Astrocyte (in vitro differentiated cells and primary cell): ENCODE results near the gene ELMO1. TPM values are rescaled to one million over a fixed set of nuclear protein-coding genes. Genes with fewer than 3 reads are reported as not detected.

ENCODE experiments used
- DNase-seq: peaks from one replicate; pipeline ENCODE4 v3.0.0-alpha.2; 2010; ENCODE audit warnings: low read depth
- FAIRE-seq: peaks from 2 replicates; lab custom pipeline; 2011; peaks lifted over from hg19 to GRCh38; lab: Jason Lieb, UNC
- H2AFZ ChIP-seq: 2 replicates; pipeline ENCODE4 v1.6.0; 2012; ENCODE audit warnings: low read depth, low read length, inconsistent platforms
- H3K27ac ChIP-seq: 2 replicates; pipeline ENCODE4 v1.5.1; 2011; ENCODE audit warnings: low read depth, low read length, inconsistent platforms
- H3K27me3 ChIP-seq: 2 replicates; pipeline ENCODE4 v1.6.0; 2011; ENCODE audit warnings: low read length, inconsistent platforms; ENCODE audit not compliant: insufficient read depth
- H3K36me3 ChIP-seq: 2 replicates; pipeline ENCODE4 v1.5.1; 2011; ENCODE audit warnings: low read length, inconsistent platforms; ENCODE audit not compliant: insufficient read depth
- H3K4me1 ChIP-seq: 2 replicates; pipeline ENCODE4 v1.5.1; 2011; ENCODE audit warnings: low read length, inconsistent platforms; ENCODE audit not compliant: insufficient read depth
- H3K4me2 ChIP-seq: 2 replicates; pipeline ENCODE4 v1.6.0; 2012; ENCODE audit warnings: low read length, inconsistent platforms
- H3K4me3 ChIP-seq: 2 replicates; pipeline ENCODE4 v1.5.1; 2011; ENCODE audit warnings: low read depth, mild to moderate bottlenecking, low read length, inconsistent platforms; ENCODE audit not compliant: insufficient read depth
- H3K79me2 ChIP-seq: 2 replicates; pipeline ENCODE4 v1.6.0; 2012; ENCODE audit warnings: mild to moderate bottlenecking, low read length, inconsistent platforms; ENCODE audit not compliant: insufficient read depth
- H3K9ac ChIP-seq: 2 replicates; pipeline ENCODE4 v1.6.0; 2012; ENCODE audit warnings: mild to moderate bottlenecking, low read length, inconsistent platforms
- H3K9me3 ChIP-seq: 2 replicates; pipeline ENCODE4 v1.5.1; 2012; ENCODE audit warnings: low read depth, mild to moderate bottlenecking, low read length, inconsistent platforms; ENCODE audit not compliant: insufficient read depth
- H4K20me1 ChIP-seq: 2 replicates; pipeline ENCODE4 v1.6.0; 2012; ENCODE audit warnings: low read length, inconsistent platforms; ENCODE audit not compliant: insufficient read depth
- H3K27ac Mint-ChIP-seq: one replicate; pipeline ENCODE4 v1.8.0; 2021; ENCODE audit warnings: mild to moderate bottlenecking, mixed read lengths; ENCODE audit not compliant: unreplicated experiment
- H3K27me3 Mint-ChIP-seq: one replicate; pipeline ENCODE4 v1.8.0; 2021; ENCODE audit warnings: low read depth, mixed read lengths; ENCODE audit not compliant: unreplicated experiment
- H3K36me3 Mint-ChIP-seq: one replicate; pipeline ENCODE4 v1.8.0; 2021; ENCODE audit warnings: low read depth, mixed read lengths; ENCODE audit not compliant: unreplicated experiment
- H3K4me1 Mint-ChIP-seq: one replicate; pipeline ENCODE4 v1.8.0; 2021; ENCODE audit warnings: low read depth, mixed read lengths; ENCODE audit not compliant: unreplicated experiment
- H3K4me3 Mint-ChIP-seq: one replicate; pipeline ENCODE4 v1.8.0; 2021; ENCODE audit warnings: mild to moderate bottlenecking, moderate library complexity, mixed read lengths; ENCODE audit not compliant: unreplicated experiment
- H3K9me3 Mint-ChIP-seq: one replicate; pipeline ENCODE4 v1.8.0; 2021; ENCODE audit warnings: mild to moderate bottlenecking, mixed read lengths; ENCODE audit not compliant: unreplicated experiment
- CTCF ChIP-seq: IDR thresholded peaks from 2 replicates; pipeline ENCODE4 v1.5.1; 2011; ENCODE audit warnings: low read depth, mild to moderate bottlenecking, inconsistent platforms, low read length, moderate library complexity; ENCODE audit not compliant: insufficient read depth
- EZH2 ChIP-seq: IDR thresholded peaks from 2 replicates; pipeline ENCODE4 v1.6.1; 2012; ENCODE audit warnings: mild to moderate bottlenecking, low read length, inconsistent platforms; ENCODE audit not compliant: insufficient read depth
- total RNA-seq: library from RNA; stranded (reverse); gene quantifications from 2 replicates; pipeline ENCODE4 v1.2.1, GENCODE V29; 2021

The ELMO1 gene
- total RNA-seq, 1 donor from 2014 or later, result 20.4 TPM

- H3K27ac ChIP-seq, result no peak overlapping the region
- DNase-seq (no peak), FAIRE-seq (no peak)
- TF ChIP-seq EZH2 (no peak), CTCF (no peak)
- Mint-ChIP-seq H3K4me3 (no peak overlapping the region), H3K36me3 (peaks cover 2% of the 10 kb centered on the region), H3K27me3 (no peaks in the 10 kb centered on the region), H3K9me3 (peaks cover 4% of the 10 kb centered on the region), H3K4me1 (no peaks in the 10 kb centered on the region), H3K27ac (no peak overlapping the region)
- H4K20me1 ChIP-seq, result no peaks in the 10 kb centered on the region
- H3K9ac ChIP-seq, result no peak overlapping the region
- no peak overlapping the region for H2AFZ ChIP-seq
- H3K36me3 ChIP-seq, result no peaks in the 10 kb centered on the region
- H3K27me3 ChIP-seq, result no peaks in the 10 kb centered on the region
- H3K4me1 ChIP-seq, result no peaks in the 10 kb centered on the region
- H3K79me2 ChIP-seq, result no peaks in the 10 kb centered on the region
- no peak overlapping the region for H3K4me2 ChIP-seq
- H3K4me3 ChIP-seq, result no peak overlapping the region
- peaks cover 3% of the 10 kb centered on the region for H3K9me3 ChIP-seq
Observed at GRCh38 chr7:36906956-36907635, 541.6 kb downstream of the ELMO1 start.

- no peaks in the 10 kb centered on the region for H3K36me3 ChIP-seq
- no peak overlapping the region for H3K4me2 ChIP-seq
- H3K27me3 ChIP-seq, result no peaks in the 10 kb centered on the region
- no peak for TF ChIP-seq EZH2
- no peaks in the 10 kb centered on the region for H4K20me1 ChIP-seq
- H3K79me2 ChIP-seq, result no peaks in the 10 kb centered on the region
- no peaks in the 10 kb centered on the region for H3K4me1 ChIP-seq
- peaks cover 3% of the 10 kb centered on the region for H3K9me3 ChIP-seq
- Mint-ChIP-seq H3K4me1 (no peaks in the 10 kb centered on the region), H3K27ac (no peak overlapping the region), H3K9me3 (peaks cover 4% of the 10 kb centered on the region), H3K4me3 (no peak overlapping the region), H3K36me3 (peaks cover 2% of the 10 kb centered on the region), H3K27me3 (no peaks in the 10 kb centered on the region)
- H3K9ac ChIP-seq, result no peak overlapping the region
- no peak overlapping the region for H3K4me3 ChIP-seq
- no peak overlapping the region for H3K27ac ChIP-seq
- FAIRE-seq, result no peak
- H2AFZ ChIP-seq, result no peak overlapping the region
- no peak for DNase-seq
Observed at GRCh38 chr7:36906448-36906847, 542.2 kb downstream of the ELMO1 start.

- H3K9me3 ChIP-seq, result peaks cover 3% of the 10 kb centered on the region
- H3K36me3 ChIP-seq, result no peaks in the 10 kb centered on the region
- H3K79me2 ChIP-seq, result no peaks in the 10 kb centered on the region
- TF ChIP-seq CTCF, result no peak
- no peak for TF ChIP-seq EZH2
- H3K27me3 Mint-ChIP-seq, result no peaks in the 10 kb centered on the region
- no peaks in the 10 kb centered on the region for H4K20me1 ChIP-seq
- DNase-seq, result no peak
- no peak overlapping the region for H2AFZ ChIP-seq
- H3K4me1 ChIP-seq, result no peaks in the 10 kb centered on the region
- H3K4me2 ChIP-seq, result no peak overlapping the region
- H3K4me1 Mint-ChIP-seq, result no peaks in the 10 kb centered on the region
- no peak overlapping the region for H3K4me3 ChIP-seq
- no peak overlapping the region for H3K9ac ChIP-seq
- H3K27ac Mint-ChIP-seq, result no peak overlapping the region
- peaks cover 4% of the 10 kb centered on the region for H3K9me3 Mint-ChIP-seq
- H3K4me3 Mint-ChIP-seq, result no peak overlapping the region
- H3K27ac ChIP-seq, result no peak overlapping the region
- no peak for FAIRE-seq
- peaks cover 2% of the 10 kb centered on the region for H3K36me3 Mint-ChIP-seq
- no peaks in the 10 kb centered on the region for H3K27me3 ChIP-seq
Observed at GRCh38 chr7:36905841-36906240, 542.8 kb downstream of the ELMO1 start.
